ENCODE measurements around the gene HJURP.

DNA sequence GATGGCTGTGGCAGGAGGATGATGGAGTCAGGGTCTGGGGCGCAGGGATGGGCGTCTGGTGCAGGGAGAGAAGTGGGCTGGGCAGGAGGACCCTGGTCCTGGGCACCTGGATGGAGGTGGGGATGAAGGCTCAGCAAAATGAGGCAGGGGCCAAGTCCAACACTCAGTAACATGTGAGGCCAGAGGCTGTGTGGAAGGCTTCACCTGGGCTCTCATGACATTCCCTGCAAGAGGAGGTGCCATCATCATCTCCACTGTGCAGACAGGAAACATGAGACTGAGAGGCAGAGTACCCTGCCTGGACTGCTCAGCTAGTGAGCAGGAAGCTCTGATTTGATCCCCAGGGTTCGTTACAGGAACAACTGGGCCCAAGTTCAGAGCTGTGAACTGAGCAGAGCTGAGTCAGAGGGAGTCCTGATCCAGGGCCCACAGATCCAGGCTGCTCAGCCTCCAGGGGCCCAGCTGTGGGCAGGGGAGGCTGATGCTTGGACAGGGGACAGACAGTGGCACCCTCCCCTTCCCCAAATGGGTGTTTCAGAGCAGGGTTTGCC is 36.9 kb downstream of the HJURP start:
- TF ChIP-seq, protein P1, sequence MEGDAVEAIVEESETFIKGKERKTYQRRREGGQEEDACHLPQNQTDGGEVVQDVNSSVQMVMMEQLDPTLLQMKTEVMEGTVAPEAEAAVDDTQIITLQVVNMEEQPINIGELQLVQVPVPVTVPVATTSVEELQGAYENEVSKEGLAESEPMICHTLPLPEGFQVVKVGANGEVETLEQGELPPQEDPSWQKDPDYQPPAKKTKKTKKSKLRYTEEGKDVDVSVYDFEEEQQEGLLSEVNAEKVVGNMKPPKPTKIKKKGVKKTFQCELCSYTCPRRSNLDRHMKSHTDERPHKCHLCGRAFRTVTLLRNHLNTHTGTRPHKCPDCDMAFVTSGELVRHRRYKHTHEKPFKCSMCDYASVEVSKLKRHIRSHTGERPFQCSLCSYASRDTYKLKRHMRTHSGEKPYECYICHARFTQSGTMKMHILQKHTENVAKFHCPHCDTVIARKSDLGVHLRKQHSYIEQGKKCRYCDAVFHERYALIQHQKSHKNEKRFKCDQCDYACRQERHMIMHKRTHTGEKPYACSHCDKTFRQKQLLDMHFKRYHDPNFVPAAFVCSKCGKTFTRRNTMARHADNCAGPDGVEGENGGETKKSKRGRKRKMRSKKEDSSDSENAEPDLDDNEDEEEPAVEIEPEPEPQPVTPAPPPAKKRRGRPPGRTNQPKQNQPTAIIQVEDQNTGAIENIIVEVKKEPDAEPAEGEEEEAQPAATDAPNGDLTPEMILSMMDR (IDR thresholded peaks at IDR 0.05), result no peak
- no peak for TF ChIP-seq POLR2A (IDR thresholded peaks at IDR 0.05)

Measured in upper lobe of left lung (tissue), 4 donors.